GM23248 (cell line): ENCODE measurements around the gene SLC1A2.

Experiments
- EZH2 ChIP-seq: fragments of 200-600 bp; sonication (generic); IDR thresholded peaks from 2 replicates; pipeline ENCODE4 v1.6.1; 2018; ENCODE audit warnings: antibody characterized with exemption, mild to moderate bottlenecking; ENCODE audit not compliant: insufficient read depth, poor library complexity, severe bottlenecking
- EZH2phosphoT487 ChIP-seq: fragments of 200-600 bp; sonication (generic); IDR thresholded peaks from 2 replicates; pipeline ENCODE4 v1.6.1; 2018; ENCODE audit warnings: antibody characterized with exemption, moderate library complexity, mild to moderate bottlenecking, low read depth; ENCODE audit not compliant: insufficient read depth

DNA sequence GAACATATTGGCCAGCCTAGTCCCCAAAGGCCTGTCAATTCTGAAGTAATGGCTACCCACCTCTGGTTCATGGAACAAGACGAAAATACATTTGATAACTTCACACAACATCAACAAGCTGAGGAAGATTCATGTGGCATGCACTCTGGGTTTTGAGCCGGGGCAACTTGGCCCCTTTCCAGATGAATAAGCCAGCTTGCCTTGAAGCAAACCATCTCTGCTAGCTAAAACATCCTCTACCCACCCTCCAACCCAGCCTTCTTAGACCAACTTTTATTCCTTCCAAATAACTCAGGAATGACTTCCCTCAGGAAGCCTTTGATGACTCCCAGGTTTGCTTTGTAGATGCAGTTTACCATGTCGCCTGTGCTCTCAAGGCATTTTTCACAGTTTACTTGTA is 94.4 kb downstream of the SLC1A2 start:
- TF ChIP-seq EZH2 (no peak), EZH2phosphoT487 (no peak)
